GM20431 (cell line): ENCODE results near the gene ZBTB49.
"Not testable (repeated sequence)": the region's sequence is repeated elsewhere in the genome, so short reads cannot be mapped to it uniquely, and the experiment has no call there.

Experiments used
- in situ Hi-C: fragments of 300-500 bp; cut with MseI, MboI; formaldehyde crosslinking; loops from one replicate; pipeline ENCODE4 v1.15.0; 2020; ENCODE audit warnings: low sequenced_read_pairs; ENCODE audit not compliant: unreplicated experiment

ZBTB49 gene

GRCh38 chr4:4289941-4290850 lies at the start of gene ZBTB49, which contains the start of gene LYAR:
Gene ZBTB49, plus strand, starts transcription at chr4:4290251. Its CDS starts 9,695 bp downstream, at chr4:4299946.
Gene LYAR, minus strand, starts transcription at chr4:4290154. Its CDS starts 6,412 bp downstream, at chr4:4283742.
- in situ Hi-C loops = no loop called here

- in situ Hi-C loops = no loop called here
These were observed 44.9 kb upstream of the ZBTB49 start for GRCh38 chr4:4245172-4245571.

GRCh38 chr4:4247696-4248028 lies 42.4 kb upstream of the ZBTB49 start:
- in situ Hi-C loops = no loop called here

GRCh38 chr4:4248029-4248884 lies 41.8 kb upstream of the ZBTB49 start, which contains the start of gene TMEM128:
Gene TMEM128, minus strand, starts transcription at chr4:4248223. Its CDS starts 21 bp downstream, at chr4:4248202.
- in situ Hi-C loops = no loop called here

GRCh38 chr4:4248885-4249203 lies 41.2 kb upstream of the ZBTB49 start:
- in situ Hi-C loops = no loop called here

- in situ Hi-C loops = not testable (repeated sequence)
These were observed 40.7 kb upstream of the ZBTB49 start for GRCh38 chr4:4249342-4249741.

- in situ Hi-C loops = no loop called here
These were observed 40.2 kb upstream of the ZBTB49 start for GRCh38 chr4:4249866-4250265.

GRCh38 chr4:4254199-4254598 lies 35.9 kb upstream of the ZBTB49 start:
- in situ Hi-C loops = no loop called here

GRCh38 chr4:4254666-4255065 lies 35.4 kb upstream of the ZBTB49 start:
- in situ Hi-C loops = no loop called here

GRCh38 chr4:4256799-4257198 lies 33.3 kb upstream of the ZBTB49 start:
- in situ Hi-C loops = no loop called here

GRCh38 chr4:4257705-4258104 lies 32.3 kb upstream of the ZBTB49 start:
- in situ Hi-C loops = not testable (repeated sequence)

GRCh38 chr4:4259484-4260100 lies 30.5 kb upstream of the ZBTB49 start:
- in situ Hi-C loops = loop anchor here (10.0 kb wide), 1 partner anchor 65 kb away; no protein-coding TSS in a partner anchor

- in situ Hi-C loops = loop anchor here (10.0 kb wide), 1 partner anchor 65 kb away; no protein-coding TSS in a partner anchor
These were observed 29.8 kb upstream of the ZBTB49 start for GRCh38 chr4:4260185-4260751.

- in situ Hi-C loops = loop anchor here (10.0 kb wide), 1 partner anchor 57 kb away; no protein-coding TSS in a partner anchor
These were observed 22.1 kb upstream of the ZBTB49 start for GRCh38 chr4:4267981-4268380.

GRCh38 chr4:4268776-4269175 lies 21.3 kb upstream of the ZBTB49 start:
- in situ Hi-C loops = loop anchor here (10.0 kb wide), 1 partner anchor 56 kb away; no protein-coding TSS in a partner anchor

- in situ Hi-C loops = loop anchor here (10.0 kb wide), 1 partner anchor 55 kb away; no protein-coding TSS in a partner anchor
These were observed 20.7 kb upstream of the ZBTB49 start for GRCh38 chr4:4269331-4269731.

- in situ Hi-C loops = loop anchor here (10.0 kb wide), 1 partner anchor 55 kb away; no protein-coding TSS in a partner anchor
These were observed 20.2 kb upstream of the ZBTB49 start for GRCh38 chr4:4269856-4270255.

GRCh38 chr4:4270529-4270928 lies 19.5 kb upstream of the ZBTB49 start:
- in situ Hi-C loops = no loop called here

- in situ Hi-C loops = no loop called here
These were observed 18.1 kb upstream of the ZBTB49 start for GRCh38 chr4:4271912-4272311.

- in situ Hi-C loops = no loop called here
These were observed 15.8 kb upstream of the ZBTB49 start for GRCh38 chr4:4274226-4274625.
